Measurements from ENCODE around the gene TMPRSS6.

DNA sequence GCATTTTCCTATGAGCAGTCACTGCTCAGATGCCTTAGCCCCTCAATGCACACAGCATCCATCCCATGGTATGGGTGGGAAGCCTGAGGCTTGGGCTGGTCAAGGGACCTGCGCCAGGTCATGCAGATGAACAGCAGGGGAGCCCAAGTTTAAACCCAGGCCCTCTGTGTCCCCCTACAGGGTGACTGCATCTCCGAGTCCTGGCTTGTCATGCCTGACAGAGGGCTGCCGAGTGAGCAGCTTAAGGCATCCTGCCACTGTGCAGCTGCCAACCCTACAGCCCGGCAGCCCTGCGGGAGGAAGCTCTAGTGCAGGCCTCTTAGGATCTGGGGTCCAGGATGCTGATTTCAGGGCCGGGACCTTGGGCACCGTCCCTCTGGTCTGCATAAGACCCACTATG lies 30.2 kb upstream of the TMPRSS6 start:
- TF ChIP-seq, protein P1, sequence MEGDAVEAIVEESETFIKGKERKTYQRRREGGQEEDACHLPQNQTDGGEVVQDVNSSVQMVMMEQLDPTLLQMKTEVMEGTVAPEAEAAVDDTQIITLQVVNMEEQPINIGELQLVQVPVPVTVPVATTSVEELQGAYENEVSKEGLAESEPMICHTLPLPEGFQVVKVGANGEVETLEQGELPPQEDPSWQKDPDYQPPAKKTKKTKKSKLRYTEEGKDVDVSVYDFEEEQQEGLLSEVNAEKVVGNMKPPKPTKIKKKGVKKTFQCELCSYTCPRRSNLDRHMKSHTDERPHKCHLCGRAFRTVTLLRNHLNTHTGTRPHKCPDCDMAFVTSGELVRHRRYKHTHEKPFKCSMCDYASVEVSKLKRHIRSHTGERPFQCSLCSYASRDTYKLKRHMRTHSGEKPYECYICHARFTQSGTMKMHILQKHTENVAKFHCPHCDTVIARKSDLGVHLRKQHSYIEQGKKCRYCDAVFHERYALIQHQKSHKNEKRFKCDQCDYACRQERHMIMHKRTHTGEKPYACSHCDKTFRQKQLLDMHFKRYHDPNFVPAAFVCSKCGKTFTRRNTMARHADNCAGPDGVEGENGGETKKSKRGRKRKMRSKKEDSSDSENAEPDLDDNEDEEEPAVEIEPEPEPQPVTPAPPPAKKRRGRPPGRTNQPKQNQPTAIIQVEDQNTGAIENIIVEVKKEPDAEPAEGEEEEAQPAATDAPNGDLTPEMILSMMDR (conservative IDR thresholded peaks at IDR 0.05; ENCODE audit: low read depth, low read length), result no peak
- TF ChIP-seq EZH2phosphoT487 (IDR thresholded peaks at IDR 0.05; ENCODE audit: borderline replicate concordance, low read length), result no peak
